Sciatic nerve (tissue), 1 donor: ENCODE data around the gene DNAJC21. TPM values are rescaled to one million over a fixed set of nuclear protein-coding genes. Genes with fewer than 3 reads are reported as not detected.

Experiments used
- total RNA-seq: library from RNA; stranded (reverse); fragmentation: NEBNext Ultra II Directional; extraction: Animal tissue kit (Norgen Biotek cat#: 25700); gene quantifications from one replicate; pipeline ENCODE4 v1.2.1, GENCODE V29; 2021
- donor health status: DM: no; HTN: no; CAD: no.

Gene DNAJC21
- total RNA-seq, 1 donor from 2014 or later = 48.3 TPM

Other genes starting within 250 kb of the DNAJC21 start
- 5.9 TPM for gene TTC23L, start 90.4 kb upstream of the DNAJC21 start, total RNA-seq
- gene RAD1, start 14.1 kb upstream of the DNAJC21 start, total RNA-seq = 16.3 TPM
- gene BRIX1, start 13.8 kb upstream of the DNAJC21 start, total RNA-seq = 20.3 TPM
- gene AGXT2, start 118.4 kb downstream of the DNAJC21 start, total RNA-seq = not detected